Karpas-422 (cell line): ENCODE measurements around the gene CD69. TPM values are rescaled to one million over a fixed set of nuclear protein-coding genes. Genes with fewer than 3 reads are reported as not detected.

Source experiments
- DNase-seq: peaks from one replicate; pipeline ENCODE4 v3.0.0-alpha.2; 2015
- H2AFZ ChIP-seq: fragments of 200-600 bp; sonication (generic); 2 replicates; pipeline ENCODE4 v1.6.1; 2014; ENCODE audit warnings: antibody characterized with exemption, low read length, mixed read lengths
- H3K27ac ChIP-seq: fragments of 200-600 bp; sonication (generic); 2 replicates; pipeline ENCODE4 v1.5.1; 2014; ENCODE audit warnings: mild to moderate bottlenecking, low read length, moderate library complexity
- H3K27me3 ChIP-seq: fragments of 200-600 bp; sonication (generic); 2 replicates; pipeline ENCODE4 v1.6.1; 2014; ENCODE audit warnings: low read length, mixed read lengths
- H3K36me3 ChIP-seq: fragments of 200-600 bp; sonication (generic); 2 replicates; pipeline ENCODE4 v1.6.1; 2014; ENCODE audit warnings: low read length, mixed read lengths; ENCODE audit not compliant: insufficient read depth
- H3K4me1 ChIP-seq: fragments of 200-600 bp; sonication (generic); 2 replicates; pipeline ENCODE4 v1.6.1; 2014; ENCODE audit warnings: mild to moderate bottlenecking, low read length, mixed read lengths
- H3K4me2 ChIP-seq: fragments of 200-600 bp; sonication (generic); 2 replicates; pipeline ENCODE4 v1.6.1; 2014; ENCODE audit warnings: low read length, low read depth, mild to moderate bottlenecking; ENCODE audit not compliant: poor library complexity, severe bottlenecking
- H3K4me3 ChIP-seq: fragments of 200-600 bp; sonication (generic); 2 replicates; pipeline ENCODE4 v1.5.1; 2014; ENCODE audit warnings: mild to moderate bottlenecking, antibody characterized with exemption, low read length, mixed read lengths
- H3K79me2 ChIP-seq: fragments of 200-600 bp; sonication (generic); 2 replicates; pipeline ENCODE4 v1.6.1; 2014; ENCODE audit warnings: mild to moderate bottlenecking, low read length, mixed read lengths
- H3K9ac ChIP-seq: fragments of 200-600 bp; sonication (generic); 2 replicates; pipeline ENCODE4 v1.6.0; 2014; ENCODE audit warnings: low read length
- H3K9me2 ChIP-seq: fragments of 200-600 bp; sonication (generic), shearing (Covaris generic); replicated peaks from 2 replicates; pipeline ENCODE4 v1.6.0; 2014; ENCODE audit warnings: mild to moderate bottlenecking, low read length, moderate library complexity; ENCODE audit not compliant: insufficient read depth
- H3K9me3 ChIP-seq: fragments of 300-700, 200-600 bp; sonication (generic); 2 replicates; pipeline ENCODE4 v1.6.1; 2014; ENCODE audit warnings: low read length, mixed read lengths
- H4K20me1 ChIP-seq: fragments of 200-600 bp; sonication (generic); 2 replicates; pipeline ENCODE4 v1.6.1; 2014; ENCODE audit warnings: mild to moderate bottlenecking, antibody characterized with exemption, low read length, low read depth; ENCODE audit not compliant: insufficient read depth
- total RNA-seq: library from RNA; depleted of rRNA; stranded (reverse); fragments of >200 nt; shearing (Covaris generic); gene quantifications from 2 replicates; pipeline ENCODE4 v1.2.3, GENCODE V29; 2014; ENCODE audit warnings: low replicate concordance

Gene CD69
- total RNA-seq, 1 experiment from 2014 or later, result 0.34 TPM

GRCh38 chr12:9730011-9730410 lies 30.7 kb downstream of the CD69 start:
- Histone ChIP-seq H3K4me2 (no peak overlapping the region), H2AFZ (no peak overlapping the region), H3K9ac (no peak overlapping the region), H3K79me2 (no peaks in the 10 kb centered on the region), H3K4me3 (no peak overlapping the region), H3K4me1 (peaks cover 26% of the 10 kb centered on the region), H4K20me1 (no peaks in the 10 kb centered on the region), H3K27ac (no peak overlapping the region), H3K27me3 (no peaks in the 10 kb centered on the region), H3K9me3 (no peaks in the 10 kb centered on the region), H3K9me2 (no peaks in the 10 kb centered on the region), H3K36me3 (no peaks in the 10 kb centered on the region)
- DNase-seq, result peak; percentile 34

GRCh38 chr12:9729082-9729481 lies 31.6 kb downstream of the CD69 start:
- no peak overlapping the region for H3K9ac ChIP-seq
- no peaks in the 10 kb centered on the region for H3K27me3 ChIP-seq
- no peaks in the 10 kb centered on the region for H3K9me2 ChIP-seq
- H3K4me3 ChIP-seq, result no peak overlapping the region
- H3K4me1 ChIP-seq, result peaks cover 26% of the 10 kb centered on the region
- H3K36me3 ChIP-seq, result no peaks in the 10 kb centered on the region
- H3K27ac ChIP-seq, result no peak overlapping the region
- H3K9me3 ChIP-seq, result no peaks in the 10 kb centered on the region
- H2AFZ ChIP-seq, result no peak overlapping the region
- H4K20me1 ChIP-seq, result no peaks in the 10 kb centered on the region
- H3K79me2 ChIP-seq, result no peaks in the 10 kb centered on the region
- H3K4me2 ChIP-seq, result no peak overlapping the region
- no peak for DNase-seq

- DNase-seq, result no peak
- Histone ChIP-seq H2AFZ (no peak overlapping the region), H3K79me2 (no peaks in the 10 kb centered on the region), H3K9me3 (no peaks in the 10 kb centered on the region), H3K9me2 (no peaks in the 10 kb centered on the region), H4K20me1 (no peaks in the 10 kb centered on the region), H3K4me2 (no peak overlapping the region), H3K4me3 (no peak overlapping the region), H3K36me3 (no peaks in the 10 kb centered on the region), H3K4me1 (peaks cover 19% of the 10 kb centered on the region), H3K27me3 (no peaks in the 10 kb centered on the region), H3K27ac (no peak overlapping the region), H3K9ac (no peak overlapping the region)
These were observed 32.9 kb downstream of the CD69 start for GRCh38 chr12:9727813-9728212.

- DNase-seq, result no peak
- H3K4me2 ChIP-seq, result no peak overlapping the region
These were observed 35.4 kb downstream of the CD69 start for GRCh38 chr12:9725213-9725870.

GRCh38 chr12:9724023-9724422 lies 36.7 kb downstream of the CD69 start:
- H3K27me3 ChIP-seq, result no peaks in the 10 kb centered on the region
- H4K20me1 ChIP-seq, result no peaks in the 10 kb centered on the region
- no peak overlapping the region for H3K4me3 ChIP-seq
- H3K79me2 ChIP-seq, result no peaks in the 10 kb centered on the region
- no peaks in the 10 kb centered on the region for H3K36me3 ChIP-seq
- H3K9me2 ChIP-seq, result no peaks in the 10 kb centered on the region
- no peak overlapping the region for H3K4me2 ChIP-seq
- H3K9ac ChIP-seq, result no peak overlapping the region
- H3K4me1 ChIP-seq, result peaks cover 4% of the 10 kb centered on the region
- no peaks in the 10 kb centered on the region for H3K9me3 ChIP-seq
- H2AFZ ChIP-seq, result no peak overlapping the region
- DNase-seq, result no peak
- no peak overlapping the region for H3K27ac ChIP-seq

More at GRCh38 chr12:9725213-9725870, 35.4 kb downstream of the CD69 start:
- H3K9me2 ChIP-seq, result no peaks in the 10 kb centered on the region
- H2AFZ ChIP-seq, result no peak overlapping the region
- H4K20me1 ChIP-seq, result no peaks in the 10 kb centered on the region
- no peaks in the 10 kb centered on the region for H3K27me3 ChIP-seq
- no peak overlapping the region for H3K4me3 ChIP-seq
- peaks cover 4% of the 10 kb centered on the region for H3K4me1 ChIP-seq
- H3K27ac ChIP-seq, result no peak overlapping the region
- H3K9me3 ChIP-seq, result no peaks in the 10 kb centered on the region
- no peaks in the 10 kb centered on the region for H3K36me3 ChIP-seq
- H3K79me2 ChIP-seq, result no peaks in the 10 kb centered on the region
- no peak overlapping the region for H3K9ac ChIP-seq

GRCh38 chr12:9721394-9722092 lies 39.2 kb downstream of the CD69 start:
- DNase-seq, result no peak
- Histone ChIP-seq H3K36me3 (no peaks in the 10 kb centered on the region), H3K9me2 (no peaks in the 10 kb centered on the region), H3K9me3 (no peaks in the 10 kb centered on the region), H3K4me2 (no peak overlapping the region), H2AFZ (no peak overlapping the region), H3K79me2 (no peaks in the 10 kb centered on the region), H3K4me1 (peaks cover 4% of the 10 kb centered on the region), H3K4me3 (no peak overlapping the region), H3K27me3 (no peaks in the 10 kb centered on the region), H4K20me1 (no peaks in the 10 kb centered on the region), H3K27ac (no peak overlapping the region), H3K9ac (no peak overlapping the region)

GRCh38 chr12:9719790-9720189 lies 40.9 kb downstream of the CD69 start:
- no peak overlapping the region for H3K27ac ChIP-seq
- H3K9me3 ChIP-seq, result no peaks in the 10 kb centered on the region
- no peak overlapping the region for H3K9ac ChIP-seq
- H3K27me3 ChIP-seq, result no peaks in the 10 kb centered on the region
- H4K20me1 ChIP-seq, result no peaks in the 10 kb centered on the region
- H3K4me3 ChIP-seq, result no peak overlapping the region
- H3K79me2 ChIP-seq, result no peaks in the 10 kb centered on the region
- no peaks in the 10 kb centered on the region for H3K36me3 ChIP-seq
- H3K4me2 ChIP-seq, result no peak overlapping the region
- no peak for DNase-seq
- H2AFZ ChIP-seq, result no peak overlapping the region
- H3K4me1 ChIP-seq, result peaks cover 4% of the 10 kb centered on the region
- H3K9me2 ChIP-seq, result no peaks in the 10 kb centered on the region

- Histone ChIP-seq H3K9me3 (no peaks in the 10 kb centered on the region), H3K4me2 (no peak overlapping the region), H2AFZ (no peak overlapping the region), H3K9ac (no peak overlapping the region), H3K27me3 (no peaks in the 10 kb centered on the region), H3K79me2 (no peaks in the 10 kb centered on the region), H3K4me3 (no peak overlapping the region), H3K27ac (no peak overlapping the region), H4K20me1 (no peaks in the 10 kb centered on the region), H3K4me1 (peaks cover 4% of the 10 kb centered on the region), H3K9me2 (no peaks in the 10 kb centered on the region), H3K36me3 (no peaks in the 10 kb centered on the region)
- no peak for DNase-seq
These were observed 41.7 kb downstream of the CD69 start for GRCh38 chr12:9718968-9719367.
